GM13976 (cell line): ENCODE data around the gene OPTC.
"Not testable (repeated sequence)": the region's sequence is repeated elsewhere in the genome, so short reads cannot be mapped to it uniquely, and the experiment has no call there.

Experiments used
- DNase-seq: peaks from one replicate; pipeline ENCODE4 v3.0.0; 2012; ENCODE audit warnings: low spot score
- in situ Hi-C: fragments of 300-500 bp; cut with MboI; formaldehyde crosslinking; loops from one replicate; pipeline ENCODE4 v1.12.0; 2022; ENCODE audit warnings: low sequenced_read_pairs, mixed read lengths, inconsistent platforms; ENCODE audit not compliant: unreplicated experiment
- TF ChIP-seq, protein P1 (sequence below): IDR thresholded peaks from 2 replicates; pipeline ENCODE4 v1.5.1; 2012; ENCODE audit warnings: borderline replicate concordance, mild to moderate bottlenecking; ENCODE audit not compliant: insufficient read depth; ENCODE audit errors: extremely low read depth, missing control alignments, control extremely low read depth

OPTC gene, protein sequence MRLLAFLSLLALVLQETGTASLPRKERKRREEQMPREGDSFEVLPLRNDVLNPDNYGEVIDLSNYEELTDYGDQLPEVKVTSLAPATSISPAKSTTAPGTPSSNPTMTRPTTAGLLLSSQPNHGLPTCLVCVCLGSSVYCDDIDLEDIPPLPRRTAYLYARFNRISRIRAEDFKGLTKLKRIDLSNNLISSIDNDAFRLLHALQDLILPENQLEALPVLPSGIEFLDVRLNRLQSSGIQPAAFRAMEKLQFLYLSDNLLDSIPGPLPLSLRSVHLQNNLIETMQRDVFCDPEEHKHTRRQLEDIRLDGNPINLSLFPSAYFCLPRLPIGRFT

DNA sequence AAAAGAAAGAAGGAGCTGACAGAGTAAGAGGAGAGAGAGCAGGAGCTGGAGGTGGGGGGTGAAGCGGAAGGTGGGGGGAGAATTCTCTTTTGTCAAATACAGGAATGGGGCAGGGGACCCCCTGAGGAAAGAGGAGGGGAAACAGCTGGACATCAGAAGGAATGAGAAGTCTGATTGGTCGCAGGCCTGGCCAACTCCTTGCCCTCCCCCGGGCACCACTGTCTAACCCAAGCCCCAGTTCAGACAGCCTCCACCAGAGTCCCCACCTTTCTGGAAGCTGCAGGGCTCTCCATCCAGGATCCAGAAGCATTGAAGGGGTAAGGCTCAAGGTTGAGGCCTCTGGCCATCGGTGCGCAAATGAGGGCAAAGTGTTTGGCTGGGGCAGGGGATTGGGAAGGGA lies at the start of gene OPTC:
Gene OPTC, plus strand, starts transcription at position 253 of the 400 bp plus-strand sequence. CDS start 1,853 bp downstream, outside the sequence.
- TF ChIP-seq, protein P1, sequence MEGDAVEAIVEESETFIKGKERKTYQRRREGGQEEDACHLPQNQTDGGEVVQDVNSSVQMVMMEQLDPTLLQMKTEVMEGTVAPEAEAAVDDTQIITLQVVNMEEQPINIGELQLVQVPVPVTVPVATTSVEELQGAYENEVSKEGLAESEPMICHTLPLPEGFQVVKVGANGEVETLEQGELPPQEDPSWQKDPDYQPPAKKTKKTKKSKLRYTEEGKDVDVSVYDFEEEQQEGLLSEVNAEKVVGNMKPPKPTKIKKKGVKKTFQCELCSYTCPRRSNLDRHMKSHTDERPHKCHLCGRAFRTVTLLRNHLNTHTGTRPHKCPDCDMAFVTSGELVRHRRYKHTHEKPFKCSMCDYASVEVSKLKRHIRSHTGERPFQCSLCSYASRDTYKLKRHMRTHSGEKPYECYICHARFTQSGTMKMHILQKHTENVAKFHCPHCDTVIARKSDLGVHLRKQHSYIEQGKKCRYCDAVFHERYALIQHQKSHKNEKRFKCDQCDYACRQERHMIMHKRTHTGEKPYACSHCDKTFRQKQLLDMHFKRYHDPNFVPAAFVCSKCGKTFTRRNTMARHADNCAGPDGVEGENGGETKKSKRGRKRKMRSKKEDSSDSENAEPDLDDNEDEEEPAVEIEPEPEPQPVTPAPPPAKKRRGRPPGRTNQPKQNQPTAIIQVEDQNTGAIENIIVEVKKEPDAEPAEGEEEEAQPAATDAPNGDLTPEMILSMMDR, result no peak
- in situ Hi-C loops, result no loop called here
- no peak for DNase-seq

DNA sequence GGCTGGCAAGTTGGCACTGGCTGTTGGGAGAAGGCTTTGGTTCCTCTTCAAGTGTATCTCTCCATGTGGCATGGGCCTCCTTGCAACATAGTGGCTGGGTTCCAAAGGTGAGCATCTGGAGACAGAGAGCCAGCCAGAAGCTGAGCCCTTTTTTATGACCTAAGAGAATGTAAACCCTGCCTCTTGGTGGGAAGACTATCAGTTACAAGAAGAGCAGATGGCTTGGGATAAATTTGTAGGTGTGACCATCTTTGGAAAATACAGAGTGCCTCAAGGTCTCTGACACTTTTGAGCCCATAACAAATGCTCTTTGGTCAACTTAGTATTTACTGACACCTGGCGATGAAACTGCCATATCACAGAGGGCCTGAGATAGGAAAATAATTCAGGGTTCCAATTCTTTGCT lies 49.8 kb upstream of the OPTC start:
- in situ Hi-C loops, result no loop called here
- no peak for DNase-seq
- TF ChIP-seq, protein P1, result no peak

DNA sequence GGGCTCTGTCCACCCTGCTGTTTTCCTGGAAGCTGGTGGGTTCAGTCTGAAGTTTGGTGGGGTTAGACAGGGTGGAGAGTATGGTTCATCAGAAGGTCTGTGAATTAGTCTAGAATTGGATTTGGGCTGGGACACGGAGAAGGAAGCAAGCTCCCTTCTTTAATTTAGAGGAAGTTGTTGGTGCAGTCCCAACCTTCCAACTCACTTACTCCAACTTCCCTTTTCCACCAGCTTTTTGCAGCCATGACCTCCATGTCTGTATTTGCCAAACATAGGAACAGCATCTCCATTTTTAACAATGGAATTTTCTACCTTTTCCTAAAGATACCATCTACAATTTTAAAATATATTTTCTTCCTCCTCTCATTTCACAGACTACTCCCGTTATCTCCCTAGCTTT lies 46.8 kb upstream of the OPTC start:
- in situ Hi-C loops, result no loop called here
- TF ChIP-seq, protein P1, result no peak
- no peak for DNase-seq

DNA sequence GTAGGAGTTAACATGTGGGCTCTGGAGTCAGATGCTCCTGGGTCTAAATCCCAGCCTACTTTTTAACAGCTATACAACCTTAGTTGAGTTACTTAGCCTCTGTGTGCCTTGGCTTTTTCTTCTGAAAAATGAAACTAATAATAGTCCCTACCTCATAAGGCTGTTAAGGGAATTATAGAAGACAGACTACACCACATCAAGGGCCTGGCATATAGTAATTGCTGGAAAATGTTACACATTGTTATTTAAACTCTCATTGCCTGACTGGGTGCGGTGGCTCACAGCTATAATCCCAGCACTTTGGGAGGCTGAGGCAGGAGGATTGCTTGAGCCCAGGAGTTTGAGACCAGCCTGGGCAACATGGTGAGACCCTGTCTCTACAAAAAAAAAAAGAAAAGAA lies 46.4 kb upstream of the OPTC start:
- in situ Hi-C loops, result not testable (repeated sequence)

DNA sequence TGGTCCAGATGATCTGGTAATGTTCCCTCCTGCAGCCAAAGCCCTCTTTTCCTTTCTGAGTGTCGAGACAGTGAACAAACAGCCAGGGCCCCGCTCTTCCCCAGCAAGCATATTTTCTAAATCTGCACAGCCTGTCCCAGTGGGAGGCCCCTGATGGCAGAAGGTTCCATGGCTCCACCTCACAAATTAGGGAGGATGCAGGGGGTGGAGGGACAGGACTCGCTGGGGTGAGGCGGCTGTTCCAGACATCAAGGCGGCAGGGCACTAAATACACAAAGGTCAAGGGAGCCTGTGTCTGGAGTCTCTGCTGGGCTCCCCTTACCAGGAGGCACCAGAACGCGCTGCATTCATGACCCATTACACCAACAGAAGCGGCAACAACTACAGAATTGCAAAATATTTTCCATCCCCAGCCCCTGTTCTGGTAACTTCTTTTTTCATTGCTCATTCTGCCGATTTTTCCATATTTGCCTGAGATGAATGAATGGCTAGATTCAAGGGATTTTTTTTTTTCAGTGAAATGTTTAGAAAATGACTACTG lies 45.4 kb upstream of the OPTC start:
- no peak for DNase-seq
- in situ Hi-C loops, result no loop called here
- TF ChIP-seq, protein P1, result no peak

More for the DNA sequence above, 46.4 kb upstream of the OPTC start:
- DNase-seq, result not testable (repeated sequence)

DNA sequence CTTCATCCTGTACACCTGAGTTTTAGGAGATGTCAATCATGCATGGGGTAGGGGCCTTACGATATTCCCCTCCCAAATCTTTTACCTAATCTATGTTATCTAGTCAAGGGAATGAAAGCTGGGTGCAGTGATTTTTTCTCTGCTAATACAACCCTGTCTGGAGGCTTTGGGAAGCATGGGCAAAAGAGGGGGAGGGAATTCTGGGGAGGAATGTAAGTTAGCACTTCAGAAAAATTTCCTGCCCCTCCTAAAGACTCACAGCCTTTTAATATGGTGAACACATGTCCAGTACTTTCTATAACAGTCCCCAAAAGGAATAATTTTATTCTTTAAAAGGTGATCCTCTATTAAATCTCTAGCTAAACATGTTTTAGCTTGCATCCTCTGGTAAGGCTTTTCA lies 44.0 kb upstream of the OPTC start:
- DNase-seq, result no peak
- in situ Hi-C loops, result no loop called here
- TF ChIP-seq, protein P1, result no peak

DNA sequence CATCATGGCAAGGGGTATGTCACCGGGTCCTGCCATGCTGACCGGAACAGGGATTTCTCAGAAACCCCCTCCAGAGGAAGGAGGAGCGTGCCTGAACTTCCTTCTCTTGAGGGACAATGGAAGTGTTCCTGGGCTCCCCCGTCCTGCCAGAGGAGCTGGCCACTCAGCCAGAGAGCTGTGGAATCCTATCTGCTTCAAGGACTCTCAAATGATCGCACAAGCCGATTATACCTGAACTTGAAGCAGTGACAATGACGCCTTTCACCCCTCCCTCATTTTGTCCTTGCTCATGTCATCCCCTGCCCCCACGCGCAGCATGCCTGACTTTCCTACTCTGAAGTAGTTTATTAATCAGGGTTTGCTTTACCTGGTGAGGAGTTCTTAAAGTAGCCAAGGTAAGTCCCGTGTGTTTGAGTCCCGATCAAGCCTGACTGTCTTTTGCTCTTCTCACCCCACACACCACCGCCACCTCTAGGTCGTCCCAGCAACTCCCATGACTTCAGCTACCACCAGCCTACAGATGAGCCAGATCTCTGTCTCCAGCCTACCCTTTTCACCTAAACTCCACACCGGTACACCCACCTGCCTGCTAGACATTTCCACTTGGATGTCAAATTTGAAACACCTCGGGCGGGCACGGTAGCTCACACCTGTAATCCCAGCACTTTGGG lies 43.3 kb upstream of the OPTC start:
- no peak for DNase-seq
- in situ Hi-C loops, result no loop called here
- TF ChIP-seq, protein P1, result no peak
